ENCODE measurements around the gene PPP1R12B.
"Not testable (repeated sequence)": the region's sequence is repeated elsewhere in the genome, so short reads cannot be mapped to it uniquely, and the experiment has no call there.

GRCh38 chr1:202530686-202531085 lies 182.2 kb downstream of the PPP1R12B start:
- TF ChIP-seq EZH2phosphoT487 (IDR thresholded peaks at IDR 0.05; ENCODE audit: borderline replicate concordance, low read length); CTCF (IDR thresholded peaks at IDR 0.05; ENCODE audit: low read depth, low read length, poor library complexity, severe bottlenecking): not testable (repeated sequence)
